Fibroblast of villous mesenchyme (primary cell): ENCODE measurements around the gene GSAP. TPM values are rescaled to one million over a fixed set of nuclear protein-coding genes. Genes with fewer than 3 reads are reported as not detected.
A peak's percentile ranks its signal among the peaks of the same experiment; 100 is the strongest.

Experiments
- DNase-seq: peaks from one replicate; pipeline ENCODE4 v3.0.0-alpha.2; 2010; ENCODE audit warnings: low read depth
- H3K4me3 ChIP-seq: 2 replicates; pipeline ENCODE4 v1.5.1; 2011; ENCODE audit warnings: low read depth, mild to moderate bottlenecking, low read length
- CTCF ChIP-seq: IDR thresholded peaks from 2 replicates; pipeline ENCODE4 v1.5.1; 2012; ENCODE audit warnings: low read depth, mild to moderate bottlenecking, low read length; ENCODE audit not compliant: insufficient read depth
- total RNA-seq: library from RNA; depleted of rRNA; stranded (reverse); fragments of >200 nt; gene quantifications from 2 replicates; pipeline ENCODE4 v1.2.3, GENCODE V29; 2012

GSAP gene
- total RNA-seq, 1 donor: 13.8 TPM

GRCh38 chr7:77409739-77410547 lies 6.2 kb downstream of the GSAP start:
- no peak for TF ChIP-seq CTCF
- H3K4me3 ChIP-seq: no peak overlapping the region
- peak; percentile 63 for DNase-seq

GRCh38 chr7:77409005-77409738 lies 7.0 kb downstream of the GSAP start:
- no peak for DNase-seq
- TF ChIP-seq CTCF: no peak
- no peak overlapping the region for H3K4me3 ChIP-seq

- TF ChIP-seq CTCF: no peak
- no peak for DNase-seq
- no peak overlapping the region for H3K4me3 ChIP-seq
Observed at GRCh38 chr7:77407906-77408305, 8.2 kb downstream of the GSAP start.

GRCh38 chr7:77406421-77406820 lies 9.7 kb downstream of the GSAP start:
- no peak for DNase-seq
- no peak overlapping the region for H3K4me3 ChIP-seq
- TF ChIP-seq CTCF: no peak

GRCh38 chr7:77404641-77405040 lies 11.5 kb downstream of the GSAP start:
- no peak for DNase-seq
- TF ChIP-seq CTCF: no peak
- no peak overlapping the region for H3K4me3 ChIP-seq

GRCh38 chr7:77403957-77404356 lies 12.2 kb downstream of the GSAP start:
- no peak for DNase-seq
- H3K4me3 ChIP-seq: no peak overlapping the region
- no peak for TF ChIP-seq CTCF

- TF ChIP-seq CTCF: no peak
- no peak for DNase-seq
- H3K4me3 ChIP-seq: no peak overlapping the region
Observed at GRCh38 chr7:77402818-77403217, 13.3 kb downstream of the GSAP start.
